Activated CD4-positive, alpha-beta T cell treated with anti-CD3 and anti-CD28 coated beads, Interleukin-2, amount 10 ng/mL, durations not matched to agents 24 days and 14 days (primary cell): Measurements from ENCODE around the gene C9orf72. TPM values are rescaled to one million over a fixed set of nuclear protein-coding genes. Genes with fewer than 3 reads are reported as not detected.

Source experiments
- DNase-seq: peaks from one replicate; pipeline ENCODE4 v3.0.0; 2022
- H3K27ac Mint-ChIP-seq: one replicate; pipeline ENCODE4 v1.8.0; 2022; ENCODE audit warnings: mild to moderate bottlenecking, mixed read lengths
- H3K27me3 Mint-ChIP-seq: one replicate; pipeline ENCODE4 v1.8.0; 2022; ENCODE audit warnings: mixed read lengths
- H3K36me3 Mint-ChIP-seq: one replicate; pipeline ENCODE4 v1.8.0; 2022; ENCODE audit warnings: low read depth, mild to moderate bottlenecking, mixed read lengths
- H3K4me1 Mint-ChIP-seq: one replicate; pipeline ENCODE4 v1.8.0; 2021; ENCODE audit warnings: mixed read lengths
- H3K4me3 Mint-ChIP-seq: one replicate; pipeline ENCODE4 v1.8.0; 2022; ENCODE audit warnings: mild to moderate bottlenecking, moderate library complexity, mixed read lengths
- H3K9me3 Mint-ChIP-seq: one replicate; pipeline ENCODE4 v1.8.0; 2021; ENCODE audit warnings: mixed read lengths
- intact Hi-C: fragments of 100-400 bp; cut with micrococcal nuclease; formaldehyde crosslinking; loops from one replicate; pipeline ENCODE4 v1.15.1; 2023
- total RNA-seq: library from RNA; stranded (reverse); gene quantifications from 2 replicates; pipeline ENCODE4 v1.2.3, GENCODE V29; 2022

The C9orf72 gene
- total RNA-seq, 1 donor from 2014 or later = 6.5 TPM

- peaks cover 4% of the 10 kb centered on the region for H3K36me3 Mint-ChIP-seq
- no peaks in the 10 kb centered on the region for H3K4me1 Mint-ChIP-seq
- no peak overlapping the region for H3K27ac Mint-ChIP-seq
- H3K4me3 Mint-ChIP-seq = no peak overlapping the region
- no peaks in the 10 kb centered on the region for H3K27me3 Mint-ChIP-seq
- DNase-seq = no peak
- intact Hi-C loops = no loop called here
- H3K9me3 Mint-ChIP-seq = no peaks in the 10 kb centered on the region
These were observed 32.8 kb downstream of the C9orf72 start for GRCh38 chr9:27540502-27540901.

- no peaks in the 10 kb centered on the region for H3K9me3 Mint-ChIP-seq
- intact Hi-C loops = no loop called here
- H3K27me3 Mint-ChIP-seq = no peaks in the 10 kb centered on the region
- no peak overlapping the region for H3K4me3 Mint-ChIP-seq
- H3K27ac Mint-ChIP-seq = no peak overlapping the region
- no peak for DNase-seq
- H3K4me1 Mint-ChIP-seq = no peaks in the 10 kb centered on the region
- H3K36me3 Mint-ChIP-seq = peaks cover 3% of the 10 kb centered on the region
These were observed 33.5 kb downstream of the C9orf72 start for GRCh38 chr9:27539479-27540441.

GRCh38 chr9:27538647-27539046, 34.6 kb downstream of the C9orf72 start:
- Mint-ChIP-seq H3K4me3 (no peak overlapping the region), H3K36me3 (no peaks in the 10 kb centered on the region), H3K4me1 (no peaks in the 10 kb centered on the region), H3K9me3 (no peaks in the 10 kb centered on the region), H3K27ac (no peak overlapping the region), H3K27me3 (peaks cover under 1% of the 10 kb centered on the region)
- intact Hi-C loops = no loop called here
- no peak for DNase-seq

GRCh38 chr9:27537756-27538155, 35.5 kb downstream of the C9orf72 start:
- H3K27me3 Mint-ChIP-seq = peaks cover 4% of the 10 kb centered on the region
- H3K4me3 Mint-ChIP-seq = no peak overlapping the region
- no peaks in the 10 kb centered on the region for H3K36me3 Mint-ChIP-seq
- intact Hi-C loops = no loop called here
- no peaks in the 10 kb centered on the region for H3K4me1 Mint-ChIP-seq
- no peaks in the 10 kb centered on the region for H3K9me3 Mint-ChIP-seq
- no peak for DNase-seq
- no peak overlapping the region for H3K27ac Mint-ChIP-seq

- Mint-ChIP-seq H3K27ac (no peak overlapping the region), H3K9me3 (no peaks in the 10 kb centered on the region), H3K4me1 (no peaks in the 10 kb centered on the region), H3K4me3 (no peak overlapping the region), H3K27me3 (peaks cover 4% of the 10 kb centered on the region), H3K36me3 (no peaks in the 10 kb centered on the region)
- no peak for DNase-seq
- intact Hi-C loops = no loop called here
These were observed 36.2 kb downstream of the C9orf72 start for GRCh38 chr9:27537027-27537435.

GRCh38 chr9:27536168-27536567, 37.1 kb downstream of the C9orf72 start:
- Mint-ChIP-seq H3K27ac (no peak overlapping the region), H3K4me3 (no peak overlapping the region), H3K27me3 (peaks cover 5% of the 10 kb centered on the region), H3K36me3 (no peaks in the 10 kb centered on the region), H3K9me3 (no peaks in the 10 kb centered on the region), H3K4me1 (no peaks in the 10 kb centered on the region)
- intact Hi-C loops = no loop called here
- DNase-seq = no peak

GRCh38 chr9:27535701-27536118, 37.6 kb downstream of the C9orf72 start:
- Mint-ChIP-seq H3K36me3 (no peaks in the 10 kb centered on the region), H3K4me3 (no peak overlapping the region), H3K9me3 (no peaks in the 10 kb centered on the region), H3K4me1 (no peaks in the 10 kb centered on the region), H3K27me3 (peaks cover 10% of the 10 kb centered on the region), H3K27ac (no peak overlapping the region)
- intact Hi-C loops = no loop called here
- DNase-seq = no peak

GRCh38 chr9:27534658-27535209, 38.5 kb downstream of the C9orf72 start:
- H3K4me1 Mint-ChIP-seq = peaks cover 2% of the 10 kb centered on the region
- H3K27ac Mint-ChIP-seq = no peak overlapping the region
- H3K36me3 Mint-ChIP-seq = no peaks in the 10 kb centered on the region
- intact Hi-C loops = no loop called here
- peaks cover 14% of the 10 kb centered on the region for H3K27me3 Mint-ChIP-seq
- DNase-seq = no peak
- no peaks in the 10 kb centered on the region for H3K9me3 Mint-ChIP-seq
- no peak overlapping the region for H3K4me3 Mint-ChIP-seq

GRCh38 chr9:27534131-27534530, 39.1 kb downstream of the C9orf72 start:
- Mint-ChIP-seq H3K27ac (no peak overlapping the region), H3K36me3 (no peaks in the 10 kb centered on the region), H3K4me1 (peaks cover 3% of the 10 kb centered on the region), H3K4me3 (no peak overlapping the region), H3K9me3 (no peaks in the 10 kb centered on the region), H3K27me3 (peaks cover 14% of the 10 kb centered on the region)
- DNase-seq = no peak
- intact Hi-C loops = no loop called here

GRCh38 chr9:27533311-27533710, 40.0 kb downstream of the C9orf72 start:
- H3K27ac Mint-ChIP-seq = no peak overlapping the region
- intact Hi-C loops = no loop called here
- peaks cover 8% of the 10 kb centered on the region for H3K4me1 Mint-ChIP-seq
- H3K36me3 Mint-ChIP-seq = no peaks in the 10 kb centered on the region
- peaks cover 14% of the 10 kb centered on the region for H3K27me3 Mint-ChIP-seq
- DNase-seq = no peak
- no peaks in the 10 kb centered on the region for H3K9me3 Mint-ChIP-seq
- H3K4me3 Mint-ChIP-seq = no peak overlapping the region

GRCh38 chr9:27532046-27532445, 41.2 kb downstream of the C9orf72 start:
- DNase-seq = no peak
- intact Hi-C loops = no loop called here
- no peak overlapping the region for H3K4me3 Mint-ChIP-seq
- H3K27ac Mint-ChIP-seq = no peak overlapping the region
- peaks cover 11% of the 10 kb centered on the region for H3K4me1 Mint-ChIP-seq
- H3K9me3 Mint-ChIP-seq = no peaks in the 10 kb centered on the region
- peaks cover 3% of the 10 kb centered on the region for H3K36me3 Mint-ChIP-seq
- peaks cover 25% of the 10 kb centered on the region for H3K27me3 Mint-ChIP-seq

GRCh38 chr9:27530915-27531755, 42.1 kb downstream of the C9orf72 start:
- H3K4me1 Mint-ChIP-seq = peaks cover 11% of the 10 kb centered on the region
- H3K27ac Mint-ChIP-seq = no peak overlapping the region
- H3K27me3 Mint-ChIP-seq = peaks cover 33% of the 10 kb centered on the region
- intact Hi-C loops = no loop called here
- peaks cover 3% of the 10 kb centered on the region for H3K36me3 Mint-ChIP-seq
- no peak for DNase-seq
- no peaks in the 10 kb centered on the region for H3K9me3 Mint-ChIP-seq
- no peak overlapping the region for H3K4me3 Mint-ChIP-seq

GRCh38 chr9:27529316-27530278, 43.7 kb downstream of the C9orf72 start, which contains the start of gene MOB3B:
Gene MOB3B (minus strand): TSS chr9:27529814. CDS start chr9:27455550, 74,264 bp downstream.
- no peaks in the 10 kb centered on the region for H3K9me3 Mint-ChIP-seq
- peak within 1 kb of the TSS; percentile 72 for H3K27ac Mint-ChIP-seq
- H3K4me3 Mint-ChIP-seq = peak within 1 kb of the TSS; percentile 90
- intact Hi-C loops = loop anchor here (1.0 to 5.0 kb wide), 5 partner anchors 31 to 196 kb away; partner anchors contain the start of gene C9orf72
- H3K36me3 Mint-ChIP-seq = peaks cover 3% of the 10 kb centered on the region
- H3K4me1 Mint-ChIP-seq = peaks cover 11% of the 10 kb centered on the region
- DNase-seq = peak; percentile 94
- peaks cover 39% of the 10 kb centered on the region for H3K27me3 Mint-ChIP-seq
